Measurements from ENCODE around the gene CDYL2.
"Not testable (repeated sequence)": the region's sequence is repeated elsewhere in the genome, so short reads cannot be mapped to it uniquely, and the experiment has no call there.

Gene CDYL2

DNA sequence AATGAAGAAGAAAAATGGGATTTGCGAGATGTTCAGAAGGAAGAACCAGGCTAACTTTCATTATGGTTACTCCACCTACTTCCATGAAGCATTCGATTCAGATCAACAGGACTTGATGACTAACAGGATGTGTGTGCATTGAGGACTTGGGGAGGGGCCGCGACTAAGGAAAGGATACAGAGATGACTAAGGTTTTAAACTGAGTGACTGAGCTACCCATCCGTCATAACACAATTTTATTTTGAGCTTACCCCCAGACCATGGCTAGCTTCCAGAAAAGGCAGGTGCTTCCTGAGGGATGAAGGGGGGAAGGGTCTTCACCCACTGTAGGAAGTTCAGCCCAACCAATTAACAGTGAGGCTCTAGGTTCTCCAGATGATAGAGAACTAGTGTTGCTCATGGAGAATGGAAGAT, 2.5 kb upstream of the CDYL2 start:
- no peak for DNase-seq

DNA sequence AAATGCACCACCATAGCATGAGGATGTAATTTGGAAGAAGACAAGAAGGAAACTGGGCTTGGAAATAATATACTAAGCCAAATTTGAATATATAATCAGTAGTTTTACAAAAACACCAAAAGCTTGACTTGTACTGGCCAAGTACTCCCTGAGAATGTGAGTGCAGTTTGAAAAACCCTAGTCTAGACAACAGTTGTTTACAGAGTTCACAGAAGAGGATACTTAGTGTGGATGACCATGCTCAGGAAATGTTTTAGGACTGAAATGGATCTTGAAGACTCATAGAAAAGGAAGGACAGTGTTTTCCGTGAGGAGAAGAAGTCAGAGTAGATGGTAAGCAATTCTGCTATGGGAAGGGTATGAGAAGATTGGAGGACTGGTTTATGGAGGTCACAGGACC, 1.9 kb upstream of the CDYL2 start:
- DNase-seq = no peak

DNA sequence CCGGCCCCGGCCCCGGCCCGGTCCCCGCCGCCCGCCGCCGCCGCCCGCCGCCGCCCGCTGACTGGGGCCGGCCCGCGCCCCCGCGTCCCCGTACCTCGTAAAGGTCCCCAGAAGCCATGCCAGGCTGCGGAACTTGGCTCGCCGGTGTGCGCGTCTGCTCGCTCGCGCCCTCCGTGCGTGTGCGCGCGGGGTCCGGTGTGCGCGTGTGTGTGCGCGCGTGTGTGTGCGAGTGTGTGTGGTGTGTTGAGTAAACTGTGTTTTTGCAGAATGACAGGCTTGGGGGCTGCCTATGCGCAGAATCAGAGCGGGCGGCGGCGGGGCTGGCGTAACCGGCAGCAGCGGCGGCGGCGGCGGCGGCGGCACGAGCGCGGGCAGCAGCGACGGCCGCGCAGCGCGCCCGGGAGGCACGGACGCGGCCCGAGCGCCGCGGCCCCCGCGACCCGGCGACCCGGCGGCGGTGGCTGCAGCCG, 307 bp downstream of the CDYL2 start:
- no peak for DNase-seq

DNA sequence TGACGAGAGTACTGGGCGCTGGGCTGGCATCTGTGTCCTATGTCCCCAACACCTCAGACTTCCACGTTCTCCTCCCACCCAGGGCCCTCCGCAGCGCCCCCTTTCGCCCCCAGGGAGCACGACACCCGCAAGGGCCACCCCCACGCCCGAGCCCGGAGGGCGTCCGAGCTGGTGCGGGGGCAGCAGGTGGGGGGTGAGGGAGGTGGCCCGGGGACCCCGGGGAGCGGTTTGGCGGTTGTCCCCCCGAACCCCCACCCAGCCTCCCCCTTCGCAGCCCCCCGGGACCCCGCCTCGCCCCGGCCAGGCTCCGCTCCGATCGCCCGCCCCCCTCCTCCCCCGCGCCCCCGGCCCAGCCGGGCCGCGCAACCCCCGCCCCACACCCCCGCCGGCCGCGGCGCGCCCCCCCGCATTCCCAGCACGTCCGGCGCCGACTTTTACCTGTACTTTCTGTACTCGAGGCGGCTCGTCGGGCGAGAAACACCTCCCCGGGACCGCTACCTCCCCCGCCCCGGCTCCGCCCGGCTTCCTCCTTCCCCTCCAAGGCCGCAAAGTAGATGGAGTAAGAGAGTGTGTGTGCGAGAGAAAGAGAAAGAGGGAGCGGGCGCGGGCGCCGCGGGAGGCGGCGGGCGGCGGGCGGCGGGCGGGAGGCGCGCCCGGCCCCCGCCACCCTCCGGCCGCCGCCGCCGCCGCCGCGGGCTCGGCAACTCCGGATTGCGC, 901 bp downstream of the CDYL2 start:
- no peak for DNase-seq

DNA sequence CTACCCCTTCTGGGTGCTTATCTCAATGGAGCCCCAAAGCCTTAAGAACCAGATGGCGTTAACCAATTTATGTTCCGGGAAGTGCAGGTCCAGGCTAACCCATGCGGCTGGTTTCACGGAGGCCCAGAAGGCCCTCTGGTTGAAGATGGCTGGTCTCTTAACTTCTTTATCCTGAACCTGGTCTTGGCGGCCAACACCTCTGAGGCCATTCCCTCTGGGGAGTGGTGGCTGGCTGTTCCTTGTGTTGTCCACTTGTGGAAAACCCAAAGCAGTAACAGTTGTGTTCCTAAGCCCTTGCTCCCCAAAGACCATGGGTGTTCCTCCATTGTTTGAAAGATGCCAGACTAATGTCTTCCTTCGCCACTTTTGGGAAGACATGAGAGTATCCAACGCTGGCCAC, 1.5 kb downstream of the CDYL2 start:
- no peak for DNase-seq

DNA sequence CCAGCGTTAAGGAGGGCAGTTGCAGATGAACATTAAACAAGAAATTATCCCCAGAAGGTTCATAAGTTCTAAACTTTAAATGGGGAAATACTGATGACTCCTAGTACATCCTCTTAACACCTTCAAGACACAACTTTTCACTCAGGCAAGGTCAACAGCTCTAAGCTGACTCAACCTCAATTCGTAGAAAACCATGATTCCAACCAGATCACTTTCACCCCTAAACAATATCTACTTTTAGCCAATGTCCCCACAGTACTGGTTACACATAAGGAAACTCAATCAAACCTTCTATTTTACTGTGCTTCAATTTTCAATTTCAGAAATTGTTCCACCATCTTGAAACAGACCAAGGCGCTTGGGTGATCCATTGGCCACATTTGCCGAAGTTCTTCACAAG, 2.3 kb downstream of the CDYL2 start:
- DNase-seq = no peak

DNA sequence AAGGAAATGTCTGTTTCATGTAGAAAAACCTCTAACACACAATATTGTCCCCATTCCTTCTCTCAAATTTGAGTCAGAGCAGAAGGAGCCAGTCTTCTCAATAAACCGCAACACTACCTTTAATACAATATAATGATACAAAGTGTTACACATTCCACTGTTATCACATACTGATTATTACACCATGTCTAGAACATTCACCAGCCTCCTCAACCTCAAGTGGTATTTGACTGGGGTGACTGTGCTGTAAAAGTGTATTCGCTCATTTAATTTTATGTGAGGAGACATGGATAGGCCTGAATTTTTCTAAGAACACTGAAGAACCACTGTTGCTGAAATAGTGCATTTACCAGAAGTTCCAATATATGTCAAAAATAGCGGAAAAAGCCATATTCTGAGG, 10.3 kb downstream of the CDYL2 start:
- no peak for DNase-seq

DNA sequence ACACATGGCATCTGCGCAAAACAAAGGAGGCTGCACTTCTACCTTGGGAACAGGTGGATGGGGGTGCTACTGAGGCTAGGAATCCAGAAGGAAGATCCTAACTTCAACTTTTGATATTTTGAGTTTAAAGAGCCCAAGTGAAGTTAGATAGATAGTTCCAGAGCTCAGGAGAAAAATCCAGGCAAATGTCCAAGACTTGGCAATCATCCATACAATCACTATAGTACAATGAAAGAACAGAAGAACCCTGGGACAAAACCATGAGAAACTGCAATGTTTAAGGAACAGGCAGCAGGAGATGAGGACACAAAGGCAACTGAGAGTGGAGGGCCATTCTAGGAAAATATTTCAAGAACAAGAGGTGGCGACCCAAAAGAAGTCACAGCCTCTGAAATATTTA, 12.4 kb downstream of the CDYL2 start:
- DNase-seq = no peak

DNA sequence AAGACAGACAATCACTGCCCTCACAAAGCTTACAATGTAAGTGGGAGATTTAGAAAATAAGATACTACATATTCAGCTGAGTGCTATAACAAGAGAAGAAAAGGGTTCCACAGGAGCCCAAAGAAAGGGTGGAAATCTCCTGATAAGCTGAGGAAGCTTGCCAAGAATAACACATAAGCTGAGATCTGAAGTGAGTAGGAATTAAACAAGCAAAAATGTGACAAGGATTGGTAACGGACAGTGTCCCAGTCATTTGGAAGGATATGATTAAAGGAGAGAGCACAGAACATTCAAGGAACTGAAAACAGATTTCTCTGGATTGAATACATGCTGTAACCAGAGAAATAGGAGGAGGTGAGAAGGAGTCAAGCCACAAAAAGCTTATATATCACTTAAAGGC, 13.0 kb downstream of the CDYL2 start:
- no peak for DNase-seq

DNA sequence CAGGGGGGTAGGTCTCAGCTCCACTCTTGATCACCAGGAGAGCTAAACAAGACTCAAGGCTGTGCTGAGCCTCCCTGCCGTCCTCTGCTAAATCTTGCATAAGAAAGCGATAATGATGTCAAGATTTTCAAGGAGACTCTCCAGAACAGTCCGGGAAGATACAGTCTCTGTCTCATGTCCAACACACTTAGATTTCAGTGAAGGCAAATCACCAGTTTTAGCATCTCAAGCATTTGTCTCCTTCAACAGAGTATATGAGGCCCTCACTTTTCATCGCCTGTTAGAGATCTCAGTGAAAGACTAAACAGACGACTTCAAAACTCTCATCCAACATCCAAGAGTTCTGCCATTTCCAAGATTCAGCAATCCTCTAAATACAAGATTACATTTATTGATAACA, 13.6 kb downstream of the CDYL2 start:
- no peak for DNase-seq

DNA sequence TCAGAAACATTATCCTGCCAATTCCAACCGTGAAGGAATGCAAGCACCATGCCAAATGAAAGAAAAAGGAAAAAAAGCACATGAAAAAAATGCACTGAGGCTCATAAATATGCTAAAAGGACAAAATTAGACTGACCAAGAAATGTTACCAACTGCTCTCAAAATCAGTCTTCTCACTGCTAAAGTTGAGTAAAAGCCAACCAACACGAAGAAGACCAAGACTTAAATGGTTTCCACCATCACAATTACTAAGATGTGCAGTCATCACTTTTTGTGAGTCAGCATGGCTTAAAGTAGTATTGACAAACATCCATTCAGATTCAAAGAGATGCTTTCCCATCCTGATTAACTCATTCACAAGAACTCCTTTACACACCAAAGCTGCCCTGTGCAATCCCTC, 16.4 kb downstream of the CDYL2 start:
- DNase-seq = no peak

DNA sequence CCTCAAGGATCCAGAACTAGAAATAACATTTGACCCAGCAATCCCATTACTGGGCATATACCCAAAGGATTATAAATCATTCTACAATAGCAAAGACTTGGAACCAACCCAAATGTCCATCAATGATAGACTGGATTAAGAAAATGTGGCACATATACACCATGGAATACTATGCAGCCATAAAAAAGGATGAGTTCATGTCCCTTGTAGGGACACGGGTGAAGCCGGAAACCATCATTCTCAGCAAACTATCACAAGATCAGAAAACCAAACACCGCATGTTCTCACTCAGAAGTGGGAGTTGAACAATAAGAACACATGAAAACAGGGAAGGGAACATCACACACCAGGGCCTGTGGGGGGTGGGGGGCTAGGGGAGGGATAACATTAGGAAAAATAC, 17.8 kb downstream of the CDYL2 start:
- not testable (repeated sequence) for DNase-seq

DNA sequence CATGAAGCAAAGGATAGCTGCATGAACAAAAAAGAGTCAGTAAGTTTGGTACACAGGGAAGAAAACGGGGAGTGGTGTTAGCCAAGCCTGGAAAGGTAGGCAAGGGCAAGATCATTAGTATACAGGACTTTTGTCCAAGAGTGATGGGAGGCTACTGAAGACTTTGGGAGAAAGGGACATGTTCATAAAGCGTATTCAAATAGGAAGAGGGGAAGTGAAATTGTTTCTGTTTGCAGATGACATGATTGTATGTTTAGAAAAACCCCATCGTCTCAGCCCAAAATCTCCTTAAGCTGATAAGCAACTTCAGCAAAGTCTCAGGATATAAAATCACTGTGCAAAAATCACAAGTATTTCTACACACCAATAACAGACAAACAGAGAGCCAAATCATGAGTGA, 19.4 kb downstream of the CDYL2 start:
- DNase-seq = no peak

DNA sequence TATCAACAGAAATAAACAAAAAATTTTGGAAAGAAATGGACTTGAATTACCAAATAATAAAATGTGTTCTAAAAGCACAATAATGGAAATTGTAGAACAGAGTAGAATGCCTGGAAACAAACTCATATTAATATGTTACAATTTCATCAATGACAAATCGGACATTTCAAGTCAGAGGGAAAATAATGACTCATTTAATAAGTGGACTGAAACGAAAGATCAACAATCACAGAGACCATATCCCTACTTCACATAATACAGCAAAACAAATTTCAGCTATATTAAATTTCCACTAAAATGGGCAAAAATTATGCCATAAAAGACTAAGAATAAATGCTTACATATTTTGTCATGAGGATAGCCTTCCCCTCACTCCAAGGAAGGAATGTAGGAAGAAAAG, 25.7 kb downstream of the CDYL2 start:
- DNase-seq = no peak

DNA sequence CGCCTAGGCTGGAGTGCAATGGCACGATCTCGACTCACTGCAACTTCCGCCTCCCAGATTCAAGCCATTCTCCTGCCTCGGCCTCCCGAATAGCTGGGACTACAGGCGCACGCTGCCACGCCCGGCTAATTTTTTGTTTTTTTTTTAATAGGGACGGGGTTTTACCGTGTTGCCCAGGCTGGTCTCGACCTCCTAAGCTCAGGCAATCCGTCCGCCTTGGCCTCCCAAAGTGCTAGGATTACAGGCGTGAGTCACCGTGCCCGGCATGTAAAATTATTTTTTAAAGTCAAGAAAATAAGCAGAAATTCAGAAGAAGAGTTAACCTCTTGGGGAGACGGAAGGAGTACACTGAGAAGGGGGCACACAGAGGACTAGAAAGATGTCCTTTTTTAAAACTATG, 27.5 kb downstream of the CDYL2 start:
- DNase-seq = no peak

DNA sequence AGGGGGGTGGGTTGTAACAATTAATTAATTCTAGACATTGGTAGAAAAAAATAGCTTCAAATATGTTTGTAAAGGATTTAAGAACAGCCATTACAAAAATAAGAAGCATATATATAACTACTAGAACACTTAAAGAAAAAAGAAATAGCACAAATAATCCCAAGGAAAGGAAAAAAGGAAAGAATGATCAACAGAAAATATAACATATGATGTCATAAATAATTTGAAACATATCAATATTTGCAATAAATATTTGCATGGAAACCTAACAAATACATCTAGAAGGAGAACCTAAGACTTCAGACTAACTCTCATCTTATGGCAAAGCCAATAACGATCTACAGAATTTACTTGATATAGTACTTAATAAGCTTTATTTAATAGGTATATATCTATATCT, 28.9 kb downstream of the CDYL2 start:
- DNase-seq = no peak

DNA sequence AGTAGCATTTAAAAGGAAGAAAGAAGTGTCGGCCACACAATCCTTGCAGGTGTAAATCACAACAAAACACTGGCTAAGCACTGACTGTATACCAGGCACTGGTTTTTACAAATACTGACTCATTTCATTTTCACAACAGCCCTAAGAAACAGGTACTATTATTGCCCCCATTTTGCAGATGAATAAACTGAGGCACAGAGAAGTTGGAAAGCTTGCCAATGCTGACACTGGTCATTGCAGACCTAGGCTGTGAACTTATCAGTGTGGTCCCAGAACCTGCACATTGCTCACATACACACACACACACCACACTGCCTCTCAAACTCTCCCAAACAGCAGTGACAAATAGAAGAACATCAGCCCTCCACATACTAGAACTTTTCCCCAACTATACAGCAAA, 37.6 kb downstream of the CDYL2 start:
- no peak for DNase-seq

DNA sequence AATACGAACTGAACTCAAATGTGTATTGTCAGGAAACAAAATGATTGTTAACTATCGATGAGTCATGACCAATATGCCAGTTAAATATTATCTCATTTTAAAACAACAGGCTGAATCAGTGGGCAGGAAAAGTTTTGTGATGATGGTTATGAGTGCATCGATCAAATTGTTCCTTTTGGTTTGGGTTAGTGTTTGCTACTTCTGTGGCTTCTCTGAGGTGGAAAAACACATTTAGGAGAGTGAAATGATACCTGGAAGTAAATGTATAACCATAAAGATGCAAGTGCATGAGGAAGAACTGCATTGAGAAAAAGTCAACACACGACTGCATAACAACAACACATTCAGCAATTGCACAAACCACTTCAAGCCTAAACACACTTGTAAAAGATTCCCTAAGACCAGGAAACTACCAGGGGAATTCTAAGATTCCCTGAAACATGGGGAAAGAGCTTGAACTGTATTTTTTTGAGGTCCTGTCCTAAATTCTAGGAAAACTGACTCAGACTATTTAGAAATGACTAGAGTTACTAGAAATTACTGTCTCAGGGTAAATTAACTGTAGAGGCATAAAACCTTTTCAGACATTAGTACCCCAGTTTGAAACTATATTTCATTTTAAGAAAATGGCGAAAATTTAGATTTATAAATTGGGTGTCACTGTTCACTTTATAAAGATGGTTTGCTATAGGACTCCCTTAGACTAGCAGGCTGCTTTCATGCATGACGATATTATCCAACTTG, 44.8 kb downstream of the CDYL2 start:
- no peak for DNase-seq

DNA sequence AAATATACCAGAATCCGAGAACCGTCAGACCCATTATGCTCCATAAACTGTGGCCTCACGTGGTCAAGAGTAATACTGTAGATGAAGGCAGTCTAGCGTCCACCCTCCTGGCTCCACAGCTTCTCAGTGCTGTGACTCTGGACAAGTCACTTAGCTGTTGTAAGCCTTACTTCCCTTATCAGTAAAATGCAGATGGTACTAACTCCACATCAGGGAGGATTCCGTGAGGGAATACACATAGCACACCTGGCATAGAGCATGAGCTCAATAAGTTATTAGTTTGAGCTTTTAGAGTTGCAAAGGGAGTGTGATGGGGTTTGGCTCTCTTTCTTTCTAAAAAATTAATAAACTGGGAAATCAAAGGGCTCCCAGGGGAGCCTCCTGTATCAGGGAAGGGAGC, 49.9 kb downstream of the CDYL2 start:
- no peak for DNase-seq

DNA sequence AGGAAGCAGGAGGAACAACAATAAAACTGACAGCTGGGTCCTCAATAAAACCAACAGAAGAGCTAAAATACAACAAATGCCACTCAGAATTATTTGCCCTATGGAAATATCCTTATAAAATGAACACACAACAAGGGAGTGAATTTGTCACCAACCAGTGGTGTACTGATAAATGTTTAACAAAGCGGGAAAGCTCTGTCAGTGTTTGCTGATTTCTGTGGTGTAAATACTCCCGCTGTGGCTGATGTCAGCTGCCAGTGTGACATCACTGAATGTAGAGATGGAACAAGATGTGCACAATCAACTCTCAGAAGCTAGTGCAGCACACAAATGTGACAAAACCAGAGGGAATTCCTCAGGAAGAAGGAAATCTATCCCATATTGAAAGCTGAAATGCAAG, 51.9 kb downstream of the CDYL2 start:
- no peak for DNase-seq

DNA sequence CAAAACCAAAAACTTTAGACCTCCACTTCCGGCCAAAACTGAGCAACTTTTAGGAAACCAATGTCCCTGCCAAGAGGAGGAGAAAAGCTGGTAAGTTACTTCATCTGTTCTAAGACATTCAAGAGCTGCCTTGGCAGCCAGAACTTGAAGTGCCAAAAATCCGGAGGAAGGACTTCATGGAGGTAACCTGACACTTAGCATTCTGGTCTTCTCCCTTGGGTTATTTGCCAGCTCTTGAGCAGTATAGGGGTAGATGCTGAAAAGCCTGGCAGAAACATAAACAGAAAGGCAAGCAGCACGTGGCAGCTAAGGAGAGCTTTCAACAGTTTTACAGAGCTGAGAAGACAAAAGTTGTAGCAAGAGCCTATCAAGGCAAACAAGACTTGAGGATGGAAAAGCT, 53.2 kb downstream of the CDYL2 start:
- no peak for DNase-seq

DNA sequence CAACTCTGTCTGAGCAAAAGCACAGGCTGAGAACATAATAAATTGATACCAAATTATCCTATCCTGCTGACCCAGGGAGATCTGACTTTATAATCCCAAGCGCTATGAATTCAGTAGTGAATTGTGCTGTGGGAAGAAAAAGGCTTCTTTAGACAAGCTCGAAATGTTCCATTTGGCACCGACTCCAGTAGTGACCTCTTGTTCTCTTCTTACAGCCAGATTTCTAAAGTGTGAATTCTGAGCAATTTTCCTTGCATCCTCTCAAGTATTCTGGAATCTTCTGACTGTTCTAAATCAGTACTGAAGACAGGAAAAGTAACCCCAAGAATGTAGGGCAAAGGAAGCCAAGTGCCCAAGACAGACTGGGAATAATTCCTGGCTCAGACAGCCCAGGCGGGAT, 58.2 kb downstream of the CDYL2 start:
- no peak for DNase-seq

DNA sequence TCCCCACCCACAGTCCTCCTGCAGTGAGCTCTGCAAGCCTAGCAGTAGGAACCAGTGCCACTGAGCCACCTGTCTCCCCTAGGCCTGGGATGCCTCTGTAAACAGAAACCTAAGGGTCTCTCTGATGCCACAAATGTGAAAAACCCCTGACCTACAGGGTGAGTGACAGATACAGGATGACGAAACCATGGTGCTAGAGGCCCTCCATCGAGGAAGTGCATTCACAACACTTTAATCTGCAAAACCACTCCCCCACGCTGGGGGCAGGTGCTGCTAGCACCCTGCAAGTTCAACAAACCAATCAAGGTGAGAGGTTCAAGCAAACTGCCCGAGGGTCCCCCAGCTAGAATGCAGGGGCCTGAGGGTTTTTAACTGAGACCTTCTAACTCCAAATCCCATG, 59.5 kb downstream of the CDYL2 start:
- DNase-seq = no peak

DNA sequence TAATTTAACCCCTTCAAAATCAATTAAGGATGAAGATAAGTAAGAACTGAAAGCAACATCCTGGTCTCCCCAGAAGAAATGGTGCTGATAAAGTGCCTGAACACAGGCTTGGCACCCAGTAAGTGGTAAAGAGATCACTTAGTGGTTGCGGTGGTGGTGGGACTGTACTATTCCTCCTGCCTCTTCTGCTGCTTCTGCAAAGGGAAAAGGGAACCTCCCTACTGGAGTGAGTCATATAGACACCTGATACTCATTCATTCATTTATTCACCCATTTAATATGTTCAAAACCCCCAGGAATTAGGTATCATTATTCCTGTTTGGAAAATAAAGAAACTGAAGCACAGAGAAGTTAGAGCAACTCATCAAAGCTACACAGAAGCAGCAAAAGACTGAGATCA, 60.6 kb downstream of the CDYL2 start:
- no peak for DNase-seq

DNA sequence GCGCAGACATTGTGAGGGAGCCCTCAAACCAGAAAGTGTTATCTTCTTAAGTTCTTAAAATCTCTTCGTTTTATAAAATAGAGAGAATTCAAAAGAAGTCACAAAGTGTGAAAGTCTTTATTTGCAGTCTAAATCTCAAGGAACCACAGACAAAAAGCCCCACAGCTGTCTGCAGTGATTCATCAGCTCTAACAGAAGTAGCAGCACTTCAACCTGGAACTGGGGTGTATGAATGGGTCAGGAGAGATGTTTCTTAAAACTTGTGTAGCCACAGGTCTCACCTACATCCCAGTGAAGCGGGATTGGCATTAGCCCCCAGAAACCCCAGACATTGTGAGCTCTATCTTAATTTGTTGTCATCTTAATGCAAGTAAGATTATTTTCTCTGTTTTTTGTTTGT, 61.1 kb downstream of the CDYL2 start:
- DNase-seq = no peak
